HG03460 (cell line): ENCODE data around the gene EYA4.
"Not testable (repeated sequence)": the region's sequence is repeated elsewhere in the genome, so short reads cannot be mapped to it uniquely, and the experiment has no call there.

Experiments used
- ATAC-seq: cut with Tn5 transposase; IDR thresholded peaks from one replicate; pipeline ENCODE4 v1.9.1; 2021; ENCODE audit not compliant: unreplicated experiment

EYA4 gene

GRCh38 chr6:133396233-133396983 is 155.3 kb downstream of the EYA4 start:
- no peak for ATAC-seq

GRCh38 chr6:133396984-133397348 is 155.8 kb downstream of the EYA4 start:
- ATAC-seq, result no peak

GRCh38 chr6:133397601-133398000 is 156.4 kb downstream of the EYA4 start:
- ATAC-seq, result not testable (repeated sequence)

GRCh38 chr6:133399426-133399825 is 158.3 kb downstream of the EYA4 start:
- ATAC-seq, result no peak

- ATAC-seq, result no peak
These were observed 163.0 kb downstream of the EYA4 start for GRCh38 chr6:133404151-133404550.

- no peak for ATAC-seq
These were observed 163.6 kb downstream of the EYA4 start for GRCh38 chr6:133404728-133405127.

- no peak for ATAC-seq
These were observed 166.4 kb downstream of the EYA4 start for GRCh38 chr6:133407320-133408100.

GRCh38 chr6:133408132-133408531 is 167.0 kb downstream of the EYA4 start:
- no peak for ATAC-seq

- no peak for ATAC-seq
These were observed 167.4 kb downstream of the EYA4 start for GRCh38 chr6:133408543-133408942.

GRCh38 chr6:133410638-133411435 is 169.7 kb downstream of the EYA4 start:
- ATAC-seq, result no peak

GRCh38 chr6:133411757-133412156 is 170.6 kb downstream of the EYA4 start:
- no peak for ATAC-seq

GRCh38 chr6:133415262-133415661 is 174.1 kb downstream of the EYA4 start:
- ATAC-seq, result no peak

- no peak for ATAC-seq
These were observed 177.0 kb downstream of the EYA4 start for GRCh38 chr6:133418108-133418507.

- ATAC-seq, result no peak
These were observed 182.1 kb downstream of the EYA4 start for GRCh38 chr6:133423242-133423641.

GRCh38 chr6:133424359-133424758 is 183.2 kb downstream of the EYA4 start:
- no peak for ATAC-seq

GRCh38 chr6:133426038-133426437 is 184.9 kb downstream of the EYA4 start:
- no peak for ATAC-seq

GRCh38 chr6:133428295-133428694 is 187.1 kb downstream of the EYA4 start:
- ATAC-seq, result no peak

- ATAC-seq, result no peak
These were observed 189.4 kb downstream of the EYA4 start for GRCh38 chr6:133430530-133430929.

- no peak for ATAC-seq
These were observed 189.9 kb downstream of the EYA4 start for GRCh38 chr6:133431031-133431430.

GRCh38 chr6:133432021-133432989 is 191.1 kb downstream of the EYA4 start:
- no peak for ATAC-seq
